Lung (tissue), 12 donors: ENCODE measurements around the gene ALK. TPM values are rescaled to one million over a fixed set of nuclear protein-coding genes. Genes with fewer than 3 reads are reported as not detected.
"Not testable (repeated sequence)": the region's sequence is repeated elsewhere in the genome, so short reads cannot be mapped to it uniquely, and the experiment has no call there.

Experiments used
- ATAC-seq: fragments of 200-7000 bp; cut with Tn5 transposase; one replicate; pipeline ENCODE4 v1.9.1; 2020; ENCODE audit warnings: moderate number of reproducible peaks; ENCODE audit not compliant: insufficient read depth, low FRiP score
- DNase-seq, 3 donors: peaks; one replicate each; pipeline ENCODE4 v3.0.0-alpha.2; 2013 to 2017
- H3K27ac ChIP-seq, 2 donors: one replicate each; pipeline ENCODE4 v1.5.1; 2013; ENCODE audit warnings: mild to moderate bottlenecking in 2 of 2, moderate library complexity in 2 of 2, control low read depth in 1 of 2, inconsistent platforms in 1 of 2, low read depth in 1 of 2, low read length in 1 of 2
- H3K27me3 ChIP-seq, 3 donors: one replicate each; pipeline ENCODE4 v1.5.1; 2013; ENCODE audit warnings: low read length in 2 of 3; ENCODE audit not compliant: control insufficient read depth in 3 of 3, insufficient read depth in 3 of 3
- H3K36me3 ChIP-seq, 4 donors: one replicate each; pipeline ENCODE4 v1.5.1; 2013; ENCODE audit warnings: low read length in 4 of 4, mild to moderate bottlenecking in 1 of 4, moderate library complexity in 1 of 4; ENCODE audit not compliant: control insufficient read depth in 4 of 4, insufficient read depth in 4 of 4
- H3K4me1 ChIP-seq, 5 donors: one replicate each; pipeline ENCODE4 v1.5.1; 2013; ENCODE audit warnings: low read length in 5 of 5, mild to moderate bottlenecking in 2 of 5, moderate library complexity in 1 of 5; ENCODE audit not compliant: control insufficient read depth in 5 of 5, insufficient read depth in 5 of 5
- H3K4me3 ChIP-seq: one replicate; pipeline ENCODE4 v1.5.1; 2013; ENCODE audit warnings: mild to moderate bottlenecking, control low read depth, moderate library complexity
- H3K9ac ChIP-seq, 2 donors: one replicate each; pipeline ENCODE4 v1.5.1; 2013; ENCODE audit warnings: low read length in 2 of 2, control low read depth in 1 of 2; ENCODE audit not compliant: insufficient read depth in 1 of 2
- H3K9me3 ChIP-seq, 4 donors: one replicate each; pipeline ENCODE4 v1.5.1; 2013; ENCODE audit warnings: low read length in 3 of 4, mild to moderate bottlenecking in 1 of 4, moderate library complexity in 1 of 4; ENCODE audit not compliant: control insufficient read depth in 4 of 4, insufficient read depth in 3 of 4
- WGBS, 2 donors: extraction: QIAGEN DNeasy Blood & Tissue Kit; methylation state at CpG; one replicate each; pipeline ENCODE4 v1.1.7; 2013; 5-methylcytosine and 5-hydroxymethylcytosine counted together
- polyA plus RNA-seq, 2 donors: library from polyadenylated mRNA; stranded (reverse); fragments of 200-250 nt; gene quantifications; one replicate each; pipeline ENCODE4 v1.2.1, GENCODE V29; 2013
- total RNA-seq, 2 donors: library from RNA; depleted of rRNA in 1 of 2; stranded (reverse); fragments of >200 nt in 1 of 2; gene quantifications; one replicate each; pipeline ENCODE4 v1.2.1, GENCODE V29; 2014 to 2021
- TF ChIP-seq, protein P1 (sequence below): IDR thresholded peaks from 2 replicates; pipeline ENCODE4 v1.5.1; 2012; ENCODE audit warnings: mild to moderate bottlenecking; ENCODE audit errors: control extremely low read depth, extremely low read depth
- donor health status: control.
- donor health status: control.
- donor health status: Bipolar disorder and iron deficiency.
- donor health status: healthy.
- donor health status: DM: yes; HTN: yes; CAD: no.

The ALK gene
- total and polyA plus RNA-seq, 4 donors = 0.09 to 0.25 (median 0.10) TPM; not detected in 1

DNA sequence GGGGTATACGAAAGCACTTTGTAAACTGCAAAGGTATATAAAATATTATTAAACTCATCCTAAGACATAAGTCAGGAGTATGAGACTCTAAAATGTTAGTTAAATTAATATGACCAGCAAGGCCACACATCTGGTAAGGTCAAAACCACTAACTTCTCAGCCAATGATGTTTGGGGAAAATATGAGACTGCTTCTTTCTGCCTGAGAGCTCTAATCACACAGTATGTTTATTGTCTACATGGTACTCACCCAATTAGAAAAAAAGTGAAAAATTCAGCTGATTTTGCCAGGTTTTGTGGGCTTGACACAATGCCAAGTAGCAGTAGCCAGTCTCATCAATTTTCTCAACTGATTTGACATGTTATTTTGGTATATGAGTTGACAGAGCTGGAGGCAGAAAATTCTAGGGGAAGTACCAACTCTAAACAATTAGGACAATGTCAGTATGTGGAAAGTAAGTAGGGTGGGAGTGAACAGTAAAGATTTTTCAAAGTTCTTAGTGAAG is 87.3 kb downstream of the ALK start:
- ATAC-seq (no peak), DNase-seq (no peak)
- Histone ChIP-seq H3K36me3 (no peaks in the 10 kb centered on the region), H3K27ac (no peak overlapping the region), H3K9ac (no peak overlapping the region), H3K4me1 (no peaks in the 10 kb centered on the region), H3K9me3 (peaks cover 0 to 9% (median 2%) of the 10 kb centered on the region in 4 donors), H3K27me3 (no peaks in the 10 kb centered on the region), H3K4me3 (no peak overlapping the region)
- 94 to 97% methylated on average over 1 of the region's 1 CpG for WGBS, 2 donors
- TF ChIP-seq, protein P1, sequence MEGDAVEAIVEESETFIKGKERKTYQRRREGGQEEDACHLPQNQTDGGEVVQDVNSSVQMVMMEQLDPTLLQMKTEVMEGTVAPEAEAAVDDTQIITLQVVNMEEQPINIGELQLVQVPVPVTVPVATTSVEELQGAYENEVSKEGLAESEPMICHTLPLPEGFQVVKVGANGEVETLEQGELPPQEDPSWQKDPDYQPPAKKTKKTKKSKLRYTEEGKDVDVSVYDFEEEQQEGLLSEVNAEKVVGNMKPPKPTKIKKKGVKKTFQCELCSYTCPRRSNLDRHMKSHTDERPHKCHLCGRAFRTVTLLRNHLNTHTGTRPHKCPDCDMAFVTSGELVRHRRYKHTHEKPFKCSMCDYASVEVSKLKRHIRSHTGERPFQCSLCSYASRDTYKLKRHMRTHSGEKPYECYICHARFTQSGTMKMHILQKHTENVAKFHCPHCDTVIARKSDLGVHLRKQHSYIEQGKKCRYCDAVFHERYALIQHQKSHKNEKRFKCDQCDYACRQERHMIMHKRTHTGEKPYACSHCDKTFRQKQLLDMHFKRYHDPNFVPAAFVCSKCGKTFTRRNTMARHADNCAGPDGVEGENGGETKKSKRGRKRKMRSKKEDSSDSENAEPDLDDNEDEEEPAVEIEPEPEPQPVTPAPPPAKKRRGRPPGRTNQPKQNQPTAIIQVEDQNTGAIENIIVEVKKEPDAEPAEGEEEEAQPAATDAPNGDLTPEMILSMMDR = no peak

DNA sequence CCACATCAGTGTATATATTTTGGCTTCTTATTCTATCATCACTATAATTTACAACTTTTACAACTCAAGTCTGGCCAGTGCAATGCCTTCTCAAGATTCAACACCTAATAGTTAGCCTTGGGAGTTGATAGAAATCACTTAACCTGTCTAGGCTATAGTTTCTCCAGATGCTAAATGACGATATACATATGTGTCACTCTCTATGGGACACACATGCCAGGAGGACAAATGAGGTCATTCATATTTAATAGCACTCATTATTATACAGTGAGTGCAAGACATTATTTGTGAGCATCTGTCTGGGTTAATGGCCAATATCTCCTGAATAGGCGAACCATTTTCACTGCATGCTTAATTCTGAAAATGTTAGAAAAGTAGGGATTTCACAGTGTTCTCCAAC is 89.8 kb downstream of the ALK start:
- Histone ChIP-seq H3K4me3 (no peak overlapping the region), H3K27me3 (no peaks in the 10 kb centered on the region), H3K36me3 (no peaks in the 10 kb centered on the region), H3K27ac (no peak overlapping the region), H3K9me3 (no peaks in the 10 kb centered on the region), H3K4me1 (no peaks in the 10 kb centered on the region), H3K9ac (no peak overlapping the region)
- 88 to 90% methylated on average over 2 of the region's 2 CpGs for WGBS, 2 donors
- TF ChIP-seq, protein P1 = no peak
- ATAC-seq (no peak), DNase-seq (no peak)

DNA sequence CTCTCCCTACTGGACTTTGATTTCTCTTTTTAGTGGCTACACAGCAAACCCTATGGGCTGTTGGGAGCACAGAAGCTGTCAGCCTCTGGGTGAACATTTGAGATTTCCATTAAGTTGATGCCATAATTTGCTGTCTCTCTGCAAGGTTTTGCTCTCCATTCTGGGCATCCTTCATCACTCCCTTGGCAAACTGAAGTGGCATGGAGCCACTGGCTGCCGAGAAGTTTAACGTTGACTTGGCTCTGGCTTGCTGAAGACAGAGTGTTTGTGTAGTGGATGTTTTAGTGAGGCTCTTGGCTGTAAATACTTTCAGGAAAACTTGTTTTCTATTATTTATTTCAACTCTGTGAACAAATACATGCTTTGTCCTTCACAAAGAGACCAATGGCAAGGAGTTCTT is 91.5 kb downstream of the ALK start:
- Histone ChIP-seq H3K27me3 (no peaks in the 10 kb centered on the region), H3K9ac (no peak overlapping the region), H3K27ac (no peak overlapping the region), H3K4me1 (no peaks in the 10 kb centered on the region), H3K4me3 (no peak overlapping the region), H3K9me3 (no peaks in the 10 kb centered on the region), H3K36me3 (no peaks in the 10 kb centered on the region)
- WGBS, 2 donors = 76 to 90% methylated on average over 2 of the region's 2 CpGs
- DNase-seq = no peak
- TF ChIP-seq, protein P1 = no peak
- no peak for ATAC-seq

DNA sequence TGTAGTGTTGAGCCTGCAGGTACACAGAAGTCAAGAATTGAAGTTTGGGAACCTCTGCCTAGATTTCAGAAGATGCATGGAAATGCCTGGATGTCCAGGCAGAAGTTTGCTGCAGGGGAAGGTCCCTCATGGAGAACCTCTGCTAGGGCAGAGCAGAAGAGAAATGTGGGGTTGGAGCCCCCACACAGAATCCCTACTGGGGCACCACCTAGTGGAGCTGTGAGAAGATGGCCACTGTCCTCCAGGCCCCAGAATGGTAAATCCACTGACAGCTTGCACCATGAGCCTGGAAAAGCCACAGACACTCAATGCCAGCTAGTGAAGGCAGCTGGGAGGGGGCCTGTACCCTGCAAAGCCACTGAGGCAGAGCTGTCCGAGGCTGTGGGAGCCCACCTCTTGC is 97.2 kb downstream of the ALK start:
- not testable (repeated sequence) for H3K27ac ChIP-seq, DNase-seq, ATAC-seq, H3K27me3 ChIP-seq, H3K9me3 ChIP-seq, H3K36me3 ChIP-seq, H3K9ac ChIP-seq, H3K4me3 ChIP-seq, H3K4me1 ChIP-seq
- 70 to 75% methylated on average over 1 of the region's 1 CpG for WGBS, 2 donors
